Loucy (cell line): ENCODE results near the gene ZSWIM8.
"Not testable (repeated sequence)": the region's sequence is repeated elsewhere in the genome, so short reads cannot be mapped to it uniquely, and the experiment has no call there.

ENCODE experiments used
- H2AFZ ChIP-seq: fragments of 200-600 bp; sonication (generic); 2 replicates; pipeline ENCODE4 v1.6.0; 2016; ENCODE audit warnings: antibody characterized with exemption, mild to moderate bottlenecking, low read length, moderate library complexity
- H3F3A ChIP-seq: fragments of 200-600 bp; 2 replicates; pipeline ENCODE4 v1.6.0; 2016; ENCODE audit warnings: antibody characterized with exemption, low read depth, mild to moderate bottlenecking
- H3K27me3 ChIP-seq: fragments of 200-600 bp; sonication (generic); 2 replicates; pipeline ENCODE4 v1.6.1; 2014; ENCODE audit warnings: low read length, mild to moderate bottlenecking; ENCODE audit not compliant: insufficient read depth, poor library complexity, severe bottlenecking
- H3K36me3 ChIP-seq: fragments of 200-600 bp; sonication (generic); 2 replicates; pipeline ENCODE4 v1.6.1; 2016; ENCODE audit warnings: low read length; ENCODE audit not compliant: insufficient read depth
- H3K4me1 ChIP-seq: fragments of 200-600 bp; sonication (generic); 2 replicates; pipeline ENCODE4 v1.5.1; 2014; ENCODE audit warnings: low read length, mild to moderate bottlenecking; ENCODE audit not compliant: insufficient read depth, poor library complexity, severe bottlenecking
- H3K4me2 ChIP-seq: fragments of 200-600 bp; sonication (generic); 2 replicates; pipeline ENCODE4 v1.6.0; 2014; ENCODE audit warnings: antibody characterized with exemption, low read length, low read depth, mild to moderate bottlenecking; ENCODE audit not compliant: poor library complexity, severe bottlenecking
- H3K4me3 ChIP-seq: fragments of 200-600 bp; sonication (generic); 2 replicates; pipeline ENCODE4 v1.5.1; 2014; ENCODE audit warnings: low read length, mild to moderate bottlenecking, mixed read lengths; ENCODE audit not compliant: poor library complexity, severe bottlenecking
- H3K79me2 ChIP-seq: fragments of 200-600 bp; sonication (generic); 2 replicates; pipeline ENCODE4 v1.6.1; 2014; ENCODE audit warnings: low read length; ENCODE audit not compliant: insufficient read depth
- H3K9ac ChIP-seq: fragments of 200-600 bp; sonication (generic); 2 replicates; pipeline ENCODE4 v1.6.0; 2014; ENCODE audit warnings: mild to moderate bottlenecking, low read depth, low read length, moderate library complexity; ENCODE audit not compliant: poor library complexity, severe bottlenecking
- H3K9me2 ChIP-seq: fragments of 200-600 bp; sonication (generic); replicated peaks from 2 replicates; pipeline ENCODE4 v1.6.1; 2016; ENCODE audit warnings: low read depth, low read length, mixed read lengths
- H3K9me3 ChIP-seq: fragments of 200-600 bp; sonication (generic); 2 replicates; pipeline ENCODE4 v1.6.1; 2014; ENCODE audit warnings: mild to moderate bottlenecking, antibody characterized with exemption, low read length, low read depth; ENCODE audit not compliant: insufficient read depth
- H4K20me1 ChIP-seq: fragments of 200-600 bp; sonication (generic); 2 replicates; pipeline ENCODE4 v1.6.0; 2014; ENCODE audit warnings: antibody characterized with exemption, low read length, mild to moderate bottlenecking; ENCODE audit not compliant: insufficient read depth, poor library complexity, severe bottlenecking
- EZH2phosphoT487 ChIP-seq: fragments of 200-600 bp; IDR thresholded peaks from 2 replicates; pipeline ENCODE4 v1.6.1; 2018; ENCODE audit warnings: antibody characterized with exemption, mild to moderate bottlenecking, moderate library complexity, borderline replicate concordance
- TF ChIP-seq, protein P1 (sequence below): fragments of 200-600 bp; sonication (generic); conservative IDR thresholded peaks from 2 replicates; pipeline ENCODE4 v1.5.1; 2014; ENCODE audit warnings: mild to moderate bottlenecking, antibody characterized with exemption, low read length

ZSWIM8 gene, protein sequence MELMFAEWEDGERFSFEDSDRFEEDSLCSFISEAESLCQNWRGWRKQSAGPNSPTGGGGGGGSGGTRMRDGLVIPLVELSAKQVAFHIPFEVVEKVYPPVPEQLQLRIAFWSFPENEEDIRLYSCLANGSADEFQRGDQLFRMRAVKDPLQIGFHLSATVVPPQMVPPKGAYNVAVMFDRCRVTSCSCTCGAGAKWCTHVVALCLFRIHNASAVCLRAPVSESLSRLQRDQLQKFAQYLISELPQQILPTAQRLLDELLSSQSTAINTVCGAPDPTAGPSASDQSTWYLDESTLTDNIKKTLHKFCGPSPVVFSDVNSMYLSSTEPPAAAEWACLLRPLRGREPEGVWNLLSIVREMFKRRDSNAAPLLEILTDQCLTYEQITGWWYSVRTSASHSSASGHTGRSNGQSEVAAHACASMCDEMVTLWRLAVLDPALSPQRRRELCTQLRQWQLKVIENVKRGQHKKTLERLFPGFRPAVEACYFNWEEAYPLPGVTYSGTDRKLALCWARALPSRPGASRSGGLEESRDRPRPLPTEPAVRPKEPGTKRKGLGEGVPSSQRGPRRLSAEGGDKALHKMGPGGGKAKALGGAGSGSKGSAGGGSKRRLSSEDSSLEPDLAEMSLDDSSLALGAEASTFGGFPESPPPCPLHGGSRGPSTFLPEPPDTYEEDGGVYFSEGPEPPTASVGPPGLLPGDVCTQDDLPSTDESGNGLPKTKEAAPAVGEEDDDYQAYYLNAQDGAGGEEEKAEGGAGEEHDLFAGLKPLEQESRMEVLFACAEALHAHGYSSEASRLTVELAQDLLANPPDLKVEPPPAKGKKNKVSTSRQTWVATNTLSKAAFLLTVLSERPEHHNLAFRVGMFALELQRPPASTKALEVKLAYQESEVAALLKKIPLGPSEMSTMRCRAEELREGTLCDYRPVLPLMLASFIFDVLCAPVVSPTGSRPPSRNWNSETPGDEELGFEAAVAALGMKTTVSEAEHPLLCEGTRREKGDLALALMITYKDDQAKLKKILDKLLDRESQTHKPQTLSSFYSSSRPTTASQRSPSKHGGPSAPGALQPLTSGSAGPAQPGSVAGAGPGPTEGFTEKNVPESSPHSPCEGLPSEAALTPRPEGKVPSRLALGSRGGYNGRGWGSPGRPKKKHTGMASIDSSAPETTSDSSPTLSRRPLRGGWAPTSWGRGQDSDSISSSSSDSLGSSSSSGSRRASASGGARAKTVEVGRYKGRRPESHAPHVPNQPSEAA (N-terminal part only)

DNA sequence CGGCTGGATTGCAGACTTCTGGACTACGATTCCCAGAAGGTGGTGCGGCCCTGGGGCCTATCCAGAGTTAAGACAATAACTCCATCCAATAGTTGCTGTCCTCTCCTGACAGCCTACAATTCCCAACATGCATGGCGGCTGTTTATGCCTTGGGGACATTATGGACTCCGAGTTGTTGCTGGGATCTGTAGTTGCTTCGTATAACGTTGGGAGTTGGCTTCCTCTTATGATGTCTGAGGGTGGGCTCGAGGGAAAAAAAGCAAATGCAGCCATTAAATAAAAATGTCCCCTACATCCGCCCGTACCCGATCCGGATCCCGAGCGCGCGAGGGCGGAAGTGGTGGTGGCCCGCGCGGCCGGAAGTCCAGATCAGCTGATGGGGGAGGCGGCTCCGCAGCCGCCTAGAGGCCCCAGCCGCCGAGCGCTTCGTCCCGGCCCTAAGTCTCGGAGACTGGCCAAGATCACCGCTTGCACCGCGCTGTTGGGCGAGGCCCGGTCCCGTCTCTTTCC is at the start of gene ZSWIM8:
Gene ZSWIM8, plus strand, starts transcription at position 396 of the 510 bp plus-strand sequence. CDS start 273 bp downstream, outside the sequence.
- H3K36me3 ChIP-seq = peaks cover 13% of the 10 kb centered on the region; the same call in 1 of the 2 replicates
- peaks cover 45% of the 10 kb centered on the region for H3K4me1 ChIP-seq
- H3K79me2 ChIP-seq = peaks cover 74% of the 10 kb centered on the region
- H2AFZ ChIP-seq = peak within 1 kb of the TSS; percentile 49; the same call in 1 of the 2 replicates
- peaks cover 27% of the 10 kb centered on the region for H4K20me1 ChIP-seq
- peak within 1 kb of the TSS; percentile 79 for H3K9ac ChIP-seq
- H3F3A ChIP-seq = no peaks in the 10 kb centered on the region
- H3K27me3 ChIP-seq = no peaks in the 10 kb centered on the region
- no peaks in the 10 kb centered on the region for H3K9me2 ChIP-seq
- H3K4me2 ChIP-seq = peak within 1 kb of the TSS; percentile 95
- peak within 1 kb of the TSS; percentile 89 for H3K4me3 ChIP-seq
- TF ChIP-seq, protein P1, sequence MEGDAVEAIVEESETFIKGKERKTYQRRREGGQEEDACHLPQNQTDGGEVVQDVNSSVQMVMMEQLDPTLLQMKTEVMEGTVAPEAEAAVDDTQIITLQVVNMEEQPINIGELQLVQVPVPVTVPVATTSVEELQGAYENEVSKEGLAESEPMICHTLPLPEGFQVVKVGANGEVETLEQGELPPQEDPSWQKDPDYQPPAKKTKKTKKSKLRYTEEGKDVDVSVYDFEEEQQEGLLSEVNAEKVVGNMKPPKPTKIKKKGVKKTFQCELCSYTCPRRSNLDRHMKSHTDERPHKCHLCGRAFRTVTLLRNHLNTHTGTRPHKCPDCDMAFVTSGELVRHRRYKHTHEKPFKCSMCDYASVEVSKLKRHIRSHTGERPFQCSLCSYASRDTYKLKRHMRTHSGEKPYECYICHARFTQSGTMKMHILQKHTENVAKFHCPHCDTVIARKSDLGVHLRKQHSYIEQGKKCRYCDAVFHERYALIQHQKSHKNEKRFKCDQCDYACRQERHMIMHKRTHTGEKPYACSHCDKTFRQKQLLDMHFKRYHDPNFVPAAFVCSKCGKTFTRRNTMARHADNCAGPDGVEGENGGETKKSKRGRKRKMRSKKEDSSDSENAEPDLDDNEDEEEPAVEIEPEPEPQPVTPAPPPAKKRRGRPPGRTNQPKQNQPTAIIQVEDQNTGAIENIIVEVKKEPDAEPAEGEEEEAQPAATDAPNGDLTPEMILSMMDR = no peak
- no peak for TF ChIP-seq EZH2phosphoT487
- H3K9me3 ChIP-seq = no peaks in the 10 kb centered on the region

DNA sequence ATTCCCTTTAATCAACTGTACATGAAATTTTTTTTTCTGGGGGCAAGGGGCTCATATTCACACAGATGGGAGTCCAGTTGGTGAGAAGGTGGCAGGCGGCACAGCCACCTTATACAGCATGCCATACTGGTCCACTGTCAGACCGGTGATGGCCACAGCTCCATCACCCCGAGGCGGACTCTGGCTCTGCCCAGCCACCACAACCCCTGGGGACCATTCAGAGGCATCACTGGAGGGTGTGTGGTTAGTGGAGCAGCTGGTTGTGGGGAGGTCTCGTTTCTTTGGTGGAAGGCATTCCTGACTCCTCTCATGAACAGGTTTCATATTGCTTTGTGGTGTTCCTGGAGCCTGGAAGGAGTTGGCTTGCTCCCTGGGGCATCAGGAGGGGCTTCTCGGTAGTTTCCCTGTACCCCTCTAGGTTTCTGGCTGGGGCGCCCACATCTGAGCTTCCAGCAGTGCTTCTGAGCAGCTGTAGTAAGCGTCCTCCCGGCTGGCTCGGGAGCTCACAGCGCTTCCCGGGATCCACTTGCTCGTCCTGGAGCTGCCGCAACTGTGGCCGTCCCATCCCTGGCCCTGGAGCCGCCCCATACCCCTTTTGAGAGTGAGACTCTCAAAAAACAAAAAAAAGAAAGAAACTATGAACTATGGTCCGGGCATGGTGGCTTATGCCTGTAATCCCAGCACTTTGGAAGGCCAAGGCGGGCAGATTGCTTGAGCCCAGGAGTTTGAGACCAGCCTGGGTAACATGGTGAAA is 44.7 kb upstream of the ZSWIM8 start:
- not testable (repeated sequence) for H3K4me2 ChIP-seq

DNA sequence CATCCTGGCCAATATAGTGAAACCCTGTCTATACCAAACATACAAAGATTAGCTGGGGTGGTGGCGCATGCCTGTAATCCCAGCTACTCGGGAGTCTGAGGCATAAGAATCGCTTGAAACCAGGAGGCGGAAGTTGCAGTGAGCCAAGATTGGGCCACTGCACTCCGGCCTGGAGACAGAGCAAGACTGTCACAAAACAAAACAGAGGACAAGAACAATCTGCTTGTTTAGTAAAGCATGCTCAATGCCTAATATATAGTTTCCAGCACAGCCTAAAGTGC is 43.0 kb upstream of the ZSWIM8 start:
- no peak overlapping the region for H2AFZ ChIP-seq
- no peak for TF ChIP-seq EZH2phosphoT487
- TF ChIP-seq, protein P1 = no peak
- H3K4me2 ChIP-seq = peak overlapping the region; percentile 91
- H3K9me3 ChIP-seq = no peaks in the 10 kb centered on the region
- no peaks in the 10 kb centered on the region for H3K36me3 ChIP-seq
- H3K79me2 ChIP-seq = peaks cover 53% of the 10 kb centered on the region
- peak overlapping the region; percentile 94 for H3K9ac ChIP-seq
- no peaks in the 10 kb centered on the region for H3K27me3 ChIP-seq
- H4K20me1 ChIP-seq = peaks cover 12% of the 10 kb centered on the region
- peaks cover 32% of the 10 kb centered on the region for H3K4me1 ChIP-seq
- H3F3A ChIP-seq = no peaks in the 10 kb centered on the region
- H3K9me2 ChIP-seq = no peaks in the 10 kb centered on the region
- H3K4me3 ChIP-seq = peak overlapping the region; percentile 87

More for the DNA sequence above, 44.7 kb upstream of the ZSWIM8 start:
- not testable (repeated sequence) for H3K9me2 ChIP-seq, H4K20me1 ChIP-seq, H3K9me3 ChIP-seq, H3K9ac ChIP-seq, H3K27me3 ChIP-seq, H3K36me3 ChIP-seq, H3K4me3 ChIP-seq, H3F3A ChIP-seq, H2AFZ ChIP-seq
- H3K4me1 ChIP-seq = peaks cover 24% of the 10 kb centered on the region
- H3K79me2 ChIP-seq = peaks cover 41% of the 10 kb centered on the region
